ENCODE data around the gene DHODH.
"Not testable (repeated sequence)": the region's sequence is repeated elsewhere in the genome, so short reads cannot be mapped to it uniquely, and the experiment has no call there.

The DHODH gene

GRCh38 chr16:71985262-71985974, 23.1 kb upstream of the DHODH start:
- Histone ChIP-seq H3K9me3 (ENCODE audit: severe bottlenecking) (peaks cover 2% of the 10 kb centered on the region), H3K27ac (no peak overlapping the region), H3K27me3 (ENCODE audit: insufficient read depth, low read depth, severe bottlenecking) (no peaks in the 10 kb centered on the region), H3K4me3 (ENCODE audit: low read depth, low read length) (no peak overlapping the region), H3K36me3 (no peaks in the 10 kb centered on the region)
- no peak for TF ChIP-seq CTCF (IDR thresholded peaks at IDR 0.05; ENCODE audit: low read depth, low read length)
- DNase-seq, result no peak

- no peak for DNase-seq
- Histone ChIP-seq H3K4me3 (ENCODE audit: low read depth, low read length) (no peak overlapping the region), H3K27me3 (ENCODE audit: insufficient read depth, low read depth, severe bottlenecking) (no peaks in the 10 kb centered on the region), H3K27ac (no peak overlapping the region), H3K36me3 (no peaks in the 10 kb centered on the region), H3K9me3 (ENCODE audit: severe bottlenecking) (no peaks in the 10 kb centered on the region)
- no peak for TF ChIP-seq CTCF (IDR thresholded peaks at IDR 0.05; ENCODE audit: low read depth, low read length)
Measured at GRCh38 chr16:71986131-71986530, 22.4 kb upstream of the DHODH start.

GRCh38 chr16:71995038-71995437, 13.5 kb upstream of the DHODH start:
- DNase-seq, result no peak
- H3K36me3 ChIP-seq, result no peaks in the 10 kb centered on the region
- no peaks in the 10 kb centered on the region for H3K27me3 ChIP-seq (ENCODE audit: insufficient read depth, low read depth, severe bottlenecking)
- H3K4me3 ChIP-seq (ENCODE audit: low read depth, low read length), result no peak overlapping the region
- H3K27ac ChIP-seq, result no peak overlapping the region
- no peaks in the 10 kb centered on the region for H3K9me3 ChIP-seq (ENCODE audit: severe bottlenecking)
- TF ChIP-seq CTCF (IDR thresholded peaks at IDR 0.05; ENCODE audit: low read depth, low read length), result no peak

- H3K4me3 ChIP-seq (ENCODE audit: low read depth, low read length); H3K9me3 ChIP-seq (ENCODE audit: severe bottlenecking); H3K36me3 ChIP-seq; H3K27ac ChIP-seq; DNase-seq; H3K27me3 ChIP-seq (ENCODE audit: insufficient read depth, low read depth, severe bottlenecking): not testable (repeated sequence)
Measured at GRCh38 chr16:71997578-71997977, 11.0 kb upstream of the DHODH start.

- no peaks in the 10 kb centered on the region for H3K36me3 ChIP-seq
- no peaks in the 10 kb centered on the region for H3K9me3 ChIP-seq (ENCODE audit: severe bottlenecking)
- TF ChIP-seq CTCF (IDR thresholded peaks at IDR 0.05; ENCODE audit: low read depth, low read length), result no peak
- DNase-seq, result no peak
- no peak overlapping the region for H3K27ac ChIP-seq
- H3K4me3 ChIP-seq (ENCODE audit: low read depth, low read length), result no peak overlapping the region
- no peaks in the 10 kb centered on the region for H3K27me3 ChIP-seq (ENCODE audit: insufficient read depth, low read depth, severe bottlenecking)
Measured at GRCh38 chr16:72001180-72001874, 7.2 kb upstream of the DHODH start.

- H3K36me3 ChIP-seq, result no peaks in the 10 kb centered on the region
- TF ChIP-seq CTCF (IDR thresholded peaks at IDR 0.05; ENCODE audit: low read depth, low read length), result no peak
- no peak for DNase-seq
- H3K4me3 ChIP-seq (ENCODE audit: low read depth, low read length), result no peak overlapping the region
- H3K9me3 ChIP-seq (ENCODE audit: severe bottlenecking), result no peaks in the 10 kb centered on the region
- no peak overlapping the region for H3K27ac ChIP-seq
- H3K27me3 ChIP-seq (ENCODE audit: insufficient read depth, low read depth, severe bottlenecking), result no peaks in the 10 kb centered on the region
Measured at GRCh38 chr16:72002619-72003018, 5.9 kb upstream of the DHODH start.

- not testable (repeated sequence) for H3K27me3 ChIP-seq (ENCODE audit: insufficient read depth, low read depth, severe bottlenecking); H3K9me3 ChIP-seq (ENCODE audit: severe bottlenecking); DNase-seq; H3K36me3 ChIP-seq
- H3K27ac ChIP-seq, result peak overlapping the region; percentile 27
- H3K4me3 ChIP-seq (ENCODE audit: low read depth, low read length), result peak overlapping the region; percentile 32
Measured at GRCh38 chr16:72008065-72008423, 500 bp upstream of the DHODH start.

Measured in WERI-Rb-1 (cell line).